ENCODE measurements around the gene RPEL1.
"Not testable (repeated sequence)": the region's sequence is repeated elsewhere in the genome, so short reads cannot be mapped to it uniquely, and the experiment has no call there.

The RPEL1 gene

DNA sequence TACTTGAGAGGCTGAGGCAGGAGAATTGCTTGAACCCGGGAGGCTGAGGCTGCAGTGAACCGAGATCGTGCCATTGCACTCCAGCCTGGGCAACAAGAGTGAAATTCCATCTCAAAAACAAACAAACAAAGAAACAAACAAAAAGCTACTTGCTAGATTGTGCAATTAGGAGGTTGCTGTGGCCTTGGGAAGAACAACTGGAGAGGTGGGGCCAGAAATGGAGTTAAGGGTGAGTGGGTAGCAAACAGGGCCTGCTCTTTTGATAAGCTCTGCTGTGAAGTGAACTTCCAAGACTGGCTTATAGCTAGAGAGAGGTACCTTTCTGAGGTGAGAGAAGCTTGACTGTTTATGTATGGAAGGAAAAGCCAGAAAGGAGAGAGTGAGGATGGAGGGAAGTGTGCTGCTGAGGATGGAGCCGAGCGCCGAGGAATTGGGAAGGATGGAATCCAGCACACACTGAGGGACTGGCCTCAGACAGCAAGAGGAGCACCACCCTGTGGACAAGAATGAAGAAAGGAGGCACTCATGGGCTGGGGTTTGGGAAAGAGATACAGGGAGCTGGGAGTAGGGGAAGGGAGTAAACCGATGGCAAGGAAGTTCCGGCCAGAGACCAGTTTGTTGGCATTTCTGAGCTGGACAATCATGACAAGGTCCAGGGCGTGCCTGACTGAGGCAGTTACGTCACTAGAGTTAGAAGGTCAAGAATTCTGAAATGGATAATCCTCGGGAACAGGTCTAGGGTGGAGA is 7.0 kb upstream of the RPEL1 start:
- DNase-seq: no peak

DNA sequence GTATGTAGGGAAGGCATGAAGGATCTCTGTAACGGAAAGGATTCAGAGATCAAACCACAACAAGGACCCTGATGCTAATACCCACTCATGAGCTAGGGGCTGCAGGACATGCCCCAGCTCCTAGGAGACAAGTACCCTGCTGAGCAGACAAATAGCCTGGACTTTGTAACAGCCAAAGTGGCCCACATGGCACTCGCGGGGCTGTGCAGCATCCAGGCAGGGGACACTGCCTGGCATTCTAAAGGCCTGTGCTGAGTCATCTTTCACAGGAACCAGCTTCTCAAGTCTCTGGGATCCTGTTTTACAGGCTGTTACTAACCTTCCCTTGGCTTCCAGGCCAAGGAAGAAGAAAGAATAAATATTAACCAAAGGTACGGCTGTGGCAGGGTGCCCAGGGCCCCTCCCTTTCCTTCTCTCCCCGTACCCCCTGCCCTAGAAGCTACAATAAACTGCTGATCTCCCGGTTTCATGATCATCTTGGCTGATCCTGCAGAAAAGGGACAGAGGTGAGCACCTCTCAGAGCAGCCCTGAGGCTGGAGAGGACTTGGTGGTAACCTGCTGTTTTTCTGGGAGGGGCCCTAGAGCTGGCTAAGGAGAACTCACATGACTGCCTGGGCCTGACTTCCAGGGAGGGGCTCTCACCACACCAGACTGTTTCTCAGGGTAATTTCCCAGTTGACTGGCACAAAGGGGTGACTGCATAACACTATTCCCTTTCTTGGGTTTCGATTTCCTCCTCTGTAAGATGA is 4.2 kb upstream of the RPEL1 start:
- peak; percentile 91 to 97 for DNase-seq

DNA sequence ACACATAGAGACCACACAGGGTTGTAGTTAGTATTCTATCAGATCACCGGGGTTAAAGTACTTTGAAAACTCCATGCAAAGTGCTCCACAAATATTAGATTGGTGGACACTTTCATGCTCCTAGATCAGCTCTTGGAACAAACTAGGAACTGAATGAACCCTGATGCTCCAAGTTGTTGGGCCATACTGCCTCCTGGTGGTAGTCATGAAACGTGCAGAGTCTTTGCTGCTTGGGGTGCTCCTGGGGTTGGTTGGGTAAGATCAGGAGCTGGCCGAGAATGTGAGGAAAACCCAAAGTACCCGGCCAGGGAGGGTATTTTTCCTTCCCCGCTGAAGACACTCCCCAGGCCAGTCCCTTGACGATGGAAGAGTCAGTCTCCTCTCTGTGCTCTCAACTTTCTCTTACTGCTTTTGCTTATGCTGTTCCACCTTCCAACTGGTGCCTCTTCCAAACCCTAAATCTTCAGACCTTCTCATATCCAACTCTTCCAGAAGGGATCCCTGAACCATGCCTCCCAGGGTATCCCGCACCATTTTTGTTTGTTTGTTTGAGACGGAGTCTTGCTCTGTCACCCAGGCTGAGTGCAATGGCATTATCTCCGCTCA is 918 bp upstream of the RPEL1 start:
- DNase-seq: peak; percentile 79 to 96

DNA sequence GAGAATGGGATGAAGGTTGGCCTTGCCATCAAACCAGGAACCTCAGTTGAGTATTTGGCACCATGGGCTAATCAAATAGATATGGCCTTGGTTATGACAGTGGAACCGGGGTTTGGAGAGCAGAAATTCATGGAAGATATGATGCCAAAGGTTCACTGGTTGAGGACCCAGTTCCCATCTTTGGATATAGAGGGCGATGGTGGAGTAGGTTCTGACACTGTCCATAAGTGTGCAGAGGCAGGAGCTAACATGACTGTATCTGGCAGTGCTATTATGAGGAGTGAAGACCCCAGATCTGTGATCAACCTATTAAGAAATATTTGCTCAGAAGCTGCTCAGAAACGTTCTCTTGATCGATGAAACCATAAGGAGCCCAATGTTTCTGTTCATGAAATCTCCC is 637 bp downstream of the RPEL1 start:
- DNase-seq: no peak

DNA sequence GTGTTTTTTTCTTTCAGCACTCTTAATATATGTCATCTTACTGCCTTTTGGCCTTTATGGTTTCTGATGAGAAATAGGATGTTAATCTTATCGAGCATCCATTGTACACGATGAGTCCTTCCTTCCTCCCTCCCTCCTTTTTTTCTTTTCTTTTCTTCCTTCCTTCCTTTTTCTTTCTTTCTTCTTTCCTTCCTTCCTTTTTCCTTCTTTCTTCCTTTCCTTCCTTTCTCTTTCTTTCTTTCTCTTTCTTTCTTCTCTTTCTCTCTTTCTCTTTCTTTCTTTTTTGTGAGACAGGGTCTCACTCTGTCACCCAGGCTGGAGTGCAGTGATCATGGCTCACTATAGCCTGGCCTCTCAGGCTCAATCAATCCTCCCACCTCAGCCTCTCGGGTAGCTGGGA is 8.4 kb downstream of the RPEL1 start:
- DNase-seq: no peak

DNA sequence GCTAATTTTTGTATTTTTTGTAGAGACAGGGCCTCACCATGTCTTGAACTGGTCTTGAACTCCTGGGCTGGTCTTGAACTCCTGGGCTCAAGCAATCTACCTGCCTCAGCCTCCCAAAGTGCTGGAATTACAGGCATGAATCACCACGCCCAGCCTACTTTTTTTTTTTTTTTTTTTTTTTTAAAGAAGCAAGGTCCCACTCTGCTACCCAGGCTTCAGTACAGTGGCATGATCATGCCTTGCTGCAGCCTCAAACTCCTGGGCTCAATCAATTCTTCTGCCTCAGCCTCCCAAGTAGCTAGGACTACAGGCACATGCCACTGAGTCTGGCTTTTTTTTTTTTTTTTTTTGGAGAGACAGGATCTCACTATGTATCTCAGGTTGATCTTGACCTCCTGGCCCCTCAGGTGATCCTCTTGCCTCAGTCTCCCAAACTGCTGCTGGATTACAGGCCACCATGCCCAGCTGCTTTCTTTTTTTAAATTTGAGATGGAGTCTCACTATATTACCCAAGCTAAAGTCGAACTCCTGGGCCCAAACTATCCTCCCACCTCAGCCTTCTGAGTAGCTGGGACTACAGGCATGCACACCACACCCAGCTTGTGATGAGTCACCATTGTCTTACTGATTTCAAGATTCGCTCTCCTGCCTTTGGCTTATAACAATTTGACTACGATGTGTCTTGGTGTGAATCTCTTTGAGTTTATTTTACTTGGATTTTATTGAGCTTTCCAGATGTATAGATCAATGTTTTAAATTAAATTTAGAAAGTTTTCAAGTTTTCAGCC is 9.0 kb downstream of the RPEL1 start:
- DNase-seq: no peak

DNA sequence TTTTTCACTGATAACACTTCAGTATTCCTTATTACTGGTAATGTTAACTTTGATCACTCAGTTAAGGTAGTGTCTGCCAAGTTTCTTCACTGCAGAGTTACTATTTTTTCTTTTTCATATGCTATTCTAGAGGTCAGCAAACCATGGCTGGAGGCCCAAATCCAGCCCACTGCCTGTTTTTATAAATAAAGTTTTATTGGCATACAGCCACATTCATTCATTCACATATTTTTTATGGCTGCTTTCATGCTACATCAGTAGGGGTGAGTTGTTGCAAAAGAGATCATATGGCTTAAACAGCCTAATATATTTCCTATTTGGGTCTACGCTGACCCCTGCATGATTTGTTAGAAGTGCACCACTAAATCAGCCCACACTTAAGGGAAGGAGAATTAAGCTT is 10.9 kb downstream of the RPEL1 start:
- DNase-seq: no peak

DNA sequence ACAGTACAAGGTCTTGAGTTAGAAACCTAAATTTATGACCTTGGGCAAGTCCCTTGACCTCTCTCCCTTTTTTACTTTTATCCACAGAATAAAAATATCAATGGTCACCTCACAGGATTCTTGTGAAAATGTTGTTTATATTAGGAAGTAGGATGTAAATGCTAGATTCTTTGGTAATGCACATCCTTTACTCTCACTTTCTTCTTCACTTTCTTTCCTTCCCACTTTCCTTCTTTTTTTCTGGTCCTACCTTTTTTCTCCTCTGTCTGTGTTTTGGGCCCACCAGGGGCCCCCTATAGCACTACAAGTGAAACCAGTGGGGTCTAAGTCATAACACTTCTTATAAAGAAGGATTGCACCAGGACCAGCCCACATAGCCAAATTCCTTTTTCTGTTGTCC is 12.1 kb downstream of the RPEL1 start:
- no peak for DNase-seq

DNA sequence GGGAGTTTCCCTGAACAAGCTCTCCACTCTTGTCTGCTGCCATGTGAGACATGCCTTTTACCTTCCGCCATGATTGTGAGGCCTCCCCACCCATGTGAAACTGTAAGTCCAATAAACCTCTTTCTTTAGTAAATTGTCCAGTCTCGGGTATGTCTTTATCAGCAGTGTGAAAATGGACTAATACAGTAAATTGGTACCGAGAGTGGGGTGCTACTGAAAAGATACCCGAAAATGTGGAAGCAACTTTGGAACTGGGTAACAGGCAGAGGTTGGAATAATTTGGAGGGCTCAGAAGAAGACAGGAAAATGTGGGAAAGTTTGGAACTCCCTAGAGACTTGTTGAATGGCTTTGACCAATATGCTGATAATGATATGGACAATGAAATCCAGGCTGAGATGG is 13.2 kb downstream of the RPEL1 start:
- DNase-seq: not testable (repeated sequence)

DNA sequence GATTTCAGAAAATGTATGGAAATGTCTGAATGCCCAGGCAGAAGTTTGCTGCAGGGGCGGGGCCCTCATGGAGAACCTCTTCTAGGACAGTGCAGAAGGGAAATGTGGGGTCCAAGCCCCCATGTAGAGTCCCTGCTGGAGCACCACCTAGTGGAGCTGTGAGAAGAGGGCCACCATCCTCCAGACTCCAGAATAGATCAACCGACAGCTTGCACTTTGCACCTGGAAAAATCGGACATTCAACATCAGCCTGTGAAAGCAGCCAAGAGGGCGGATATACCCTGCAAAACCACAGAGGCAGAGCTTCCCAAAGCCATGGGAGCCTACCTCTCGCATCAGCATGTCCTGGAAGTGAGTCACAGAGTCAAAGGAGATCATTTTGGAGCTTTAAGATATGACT is 14.3 kb downstream of the RPEL1 start:
- no peak for DNase-seq

DNA sequence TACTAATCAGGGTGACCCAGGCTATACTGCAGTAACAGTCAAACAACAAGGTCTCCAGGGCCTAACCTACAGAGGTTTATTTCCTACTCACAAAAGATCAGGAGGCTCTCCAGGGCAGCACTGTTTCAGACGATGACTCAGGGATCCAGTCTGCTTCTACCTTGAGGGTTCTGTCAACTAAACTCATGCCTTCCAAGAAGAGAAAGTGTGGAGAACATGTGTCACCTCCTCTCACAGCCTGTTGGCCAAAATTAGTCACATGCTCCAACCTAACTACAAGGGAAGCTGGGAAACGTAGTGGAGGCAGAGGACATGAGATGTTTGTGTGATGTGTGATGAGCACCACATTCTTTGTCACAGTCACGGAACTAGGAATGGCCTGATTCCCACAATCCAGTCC is 16.5 kb downstream of the RPEL1 start:
- DNase-seq: no peak

DNA sequence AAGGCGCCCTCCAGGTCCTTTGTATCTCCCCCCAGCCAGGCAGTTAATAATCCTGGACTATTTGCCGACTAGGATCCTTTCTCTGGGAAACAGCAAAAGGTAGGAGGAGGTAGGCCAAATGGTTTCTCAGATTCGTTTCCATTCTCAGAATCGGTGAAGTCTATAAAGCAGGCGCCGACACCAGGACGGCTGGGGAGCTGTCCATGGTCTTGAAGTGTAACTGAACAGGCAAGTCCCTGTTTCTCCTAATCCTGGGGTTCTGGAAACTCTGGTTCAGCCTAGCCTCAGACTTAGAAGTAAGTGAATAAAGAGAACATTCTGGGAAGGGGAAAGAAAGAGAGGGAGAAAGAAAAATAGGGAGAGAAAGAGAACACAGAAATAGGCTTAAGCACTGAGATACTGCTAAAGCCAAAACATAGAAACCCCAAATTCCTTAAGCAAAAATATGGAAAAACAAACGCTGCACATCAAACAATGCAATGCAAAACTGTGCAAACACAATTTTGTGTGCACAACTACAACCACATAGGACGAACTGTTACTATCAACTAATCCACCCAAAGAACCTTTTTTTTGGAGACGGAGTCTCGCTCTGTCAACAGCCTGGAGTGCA is 20.1 kb downstream of the RPEL1 start:
- peak; percentile 25 to 59 for DNase-seq

DNA sequence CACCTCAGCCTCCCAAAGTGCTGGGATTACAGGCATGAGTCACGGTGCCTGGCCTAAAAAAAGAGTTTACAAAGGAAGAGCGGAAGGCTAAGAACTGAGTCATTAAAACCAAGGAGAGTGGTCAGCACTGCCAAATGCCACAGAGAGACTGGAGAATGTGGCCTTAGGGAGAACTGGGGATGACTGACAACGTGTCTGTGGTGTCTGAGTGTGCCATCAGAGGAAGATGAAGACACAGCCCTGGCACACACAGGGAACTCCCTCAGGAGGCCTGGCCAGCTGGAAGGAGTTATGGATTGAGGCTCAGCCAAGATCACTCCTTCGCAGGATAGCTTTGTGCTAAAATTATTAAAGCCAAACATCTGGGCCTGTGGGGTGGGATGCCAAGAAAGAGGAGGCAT is 27.4 kb downstream of the RPEL1 start:
- no peak for DNase-seq

DNA sequence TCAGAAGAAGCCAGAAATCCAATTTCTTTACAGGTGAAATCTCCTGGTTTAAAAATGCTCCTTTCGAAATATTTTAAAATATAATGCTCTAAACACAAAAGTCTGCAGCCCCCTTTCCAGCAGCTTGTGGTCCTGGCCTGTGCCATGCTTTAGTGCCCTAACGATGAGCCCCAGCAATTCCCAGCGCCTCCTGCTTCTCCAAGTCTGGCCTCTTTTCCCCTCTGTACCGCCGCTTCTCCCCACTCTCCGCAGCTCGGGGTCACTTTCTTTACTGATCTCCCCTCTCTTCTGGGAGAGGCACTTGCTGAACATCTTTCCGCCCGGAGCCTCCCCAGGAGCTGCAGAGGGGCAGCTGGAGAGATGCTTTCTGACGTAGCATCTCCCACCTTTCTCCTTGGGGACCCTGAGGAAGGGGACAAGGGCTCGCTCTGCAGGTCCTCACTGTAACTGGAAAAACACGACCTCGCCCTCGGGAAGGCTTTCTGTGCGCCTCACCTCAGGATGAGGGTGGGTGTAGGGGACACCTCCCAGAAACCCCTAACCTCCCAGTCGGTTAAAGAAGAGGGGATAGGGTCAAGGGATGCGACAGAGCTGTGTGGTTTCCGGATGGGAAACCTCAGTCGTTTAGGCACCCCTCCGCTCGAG is 30.7 kb downstream of the RPEL1 start:
- no peak for DNase-seq

DNA sequence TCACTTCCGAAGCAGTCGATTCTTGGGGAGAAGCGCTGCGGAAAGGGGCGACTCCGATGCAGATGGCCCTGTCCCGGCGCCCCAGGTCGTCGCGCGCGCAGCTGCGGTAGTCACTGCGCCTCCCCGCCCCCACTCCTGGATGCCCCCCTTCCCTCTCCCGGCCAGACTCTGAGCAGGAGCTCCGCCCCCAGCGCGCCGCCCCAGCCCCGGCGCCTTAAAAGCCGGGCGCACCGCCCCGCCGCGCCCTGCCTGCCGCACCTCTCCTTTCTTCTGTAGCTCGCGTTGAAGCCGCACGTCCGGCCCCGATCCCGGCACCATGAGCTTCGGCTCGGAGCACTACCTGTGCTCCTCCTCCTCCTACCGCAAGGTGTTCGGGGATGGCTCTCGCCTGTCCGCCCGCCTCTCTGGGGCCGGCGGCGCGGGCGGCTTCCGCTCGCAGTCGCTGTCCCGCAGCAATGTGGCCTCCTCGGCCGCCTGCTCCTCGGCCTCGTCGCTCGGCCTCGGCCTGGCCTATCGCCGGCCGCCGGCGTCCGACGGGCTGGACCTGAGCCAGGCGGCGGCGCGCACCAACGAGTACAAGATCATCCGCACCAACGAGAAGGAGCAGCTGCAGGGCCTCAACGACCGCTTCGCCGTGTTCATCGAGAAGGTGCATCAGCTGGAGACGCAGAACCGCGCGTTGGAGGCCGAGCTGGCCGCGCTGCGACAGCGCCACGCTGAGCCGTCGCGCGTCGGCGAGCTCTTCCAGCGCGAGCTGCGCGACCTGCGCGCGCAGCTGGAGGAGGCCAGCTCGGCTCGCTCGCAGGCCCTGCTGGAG is 31.4 kb downstream of the RPEL1 start, which contains the start of gene INA:
TSS of gene INA (plus strand) at position 243 of the 817 bp plus-strand sequence. CDS start at position 317, 74 bp downstream.
- no peak for DNase-seq

DNA sequence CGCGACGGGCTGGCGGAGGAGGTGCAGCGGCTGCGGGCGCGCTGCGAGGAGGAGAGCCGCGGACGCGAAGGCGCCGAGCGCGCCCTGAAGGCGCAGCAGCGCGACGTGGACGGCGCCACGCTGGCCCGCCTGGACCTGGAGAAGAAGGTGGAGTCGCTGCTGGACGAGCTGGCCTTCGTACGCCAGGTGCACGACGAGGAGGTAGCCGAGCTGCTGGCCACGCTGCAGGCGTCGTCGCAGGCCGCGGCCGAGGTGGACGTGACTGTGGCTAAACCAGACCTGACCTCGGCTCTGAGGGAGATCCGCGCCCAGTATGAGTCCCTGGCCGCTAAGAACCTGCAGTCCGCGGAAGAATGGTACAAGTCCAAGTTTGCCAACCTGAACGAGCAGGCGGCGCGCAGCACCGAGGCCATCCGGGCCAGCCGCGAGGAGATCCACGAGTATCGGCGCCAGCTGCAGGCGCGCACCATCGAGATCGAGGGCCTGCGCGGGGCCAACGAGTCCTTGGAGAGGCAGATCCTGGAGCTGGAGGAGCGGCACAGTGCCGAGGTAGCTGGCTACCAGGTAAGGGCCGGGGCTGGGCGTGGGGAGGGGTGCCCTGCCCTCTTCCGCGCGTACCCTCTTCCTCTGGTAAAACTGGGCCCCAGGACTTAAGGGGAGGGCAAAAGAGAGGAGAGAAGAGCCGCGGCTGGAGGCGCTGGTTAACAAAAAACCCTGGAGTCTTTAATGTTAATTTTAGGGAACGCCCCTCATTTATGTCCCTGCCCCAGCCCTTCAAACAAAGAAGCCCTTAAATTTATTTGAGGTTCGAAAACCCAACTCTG is 32.2 kb downstream of the RPEL1 start:
- DNase-seq: no peak

DNA sequence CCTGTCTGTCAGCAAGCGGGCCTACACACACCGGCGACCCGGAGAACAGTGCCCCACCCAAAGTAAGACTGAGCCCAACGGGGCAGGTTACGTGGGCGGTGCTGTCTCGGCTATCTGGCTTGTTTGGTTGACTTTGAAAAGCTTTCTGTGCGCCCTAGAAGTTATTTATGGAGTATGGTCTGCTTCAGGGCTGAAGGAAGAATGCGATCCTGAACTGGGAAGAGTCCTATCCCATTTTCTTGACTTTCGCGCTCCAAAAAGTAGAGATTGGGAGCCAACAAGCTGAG is 32.8 kb downstream of the RPEL1 start:
- DNase-seq: no peak

DNA sequence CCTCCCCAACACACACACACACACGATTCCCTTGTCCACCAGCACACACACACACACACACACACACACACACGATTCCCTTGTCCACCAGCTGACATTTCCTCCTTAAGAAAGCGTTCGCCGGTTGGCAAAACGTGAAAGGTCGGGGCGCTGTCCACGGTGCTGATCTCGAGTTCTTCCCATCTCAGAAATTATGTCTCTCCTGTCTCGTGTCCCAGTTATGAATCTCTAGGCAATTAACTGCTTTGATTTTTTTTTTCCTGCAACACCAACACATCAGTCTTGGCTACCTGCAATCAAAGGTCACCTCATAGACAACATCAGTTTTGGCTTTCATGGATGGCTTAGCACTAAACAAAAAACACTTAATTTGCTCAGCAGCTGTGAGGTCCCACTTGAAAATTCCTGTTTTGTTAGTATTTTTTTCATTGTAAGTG is 33.2 kb downstream of the RPEL1 start:
- DNase-seq: peak; percentile 14 to 69

DNA sequence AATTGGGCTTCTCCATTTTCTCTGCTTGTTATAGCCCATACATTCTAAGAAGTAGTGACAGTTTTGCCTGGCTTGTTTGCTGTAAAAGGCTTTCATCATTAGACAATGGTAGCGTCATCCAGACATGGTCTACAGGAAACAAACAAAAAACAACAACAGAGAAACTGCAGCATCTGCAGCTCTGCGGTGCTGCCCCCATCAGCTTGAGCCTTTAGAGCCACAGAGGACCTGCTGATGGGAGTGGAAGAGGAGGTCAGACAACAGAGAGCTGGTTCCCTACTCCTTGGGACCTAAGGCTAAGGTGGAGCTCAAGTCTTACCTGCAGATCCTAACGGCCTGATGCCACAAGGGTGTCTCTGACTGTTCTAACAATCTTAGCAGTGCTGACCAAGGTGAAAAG is 34.3 kb downstream of the RPEL1 start:
- DNase-seq: no peak

DNA sequence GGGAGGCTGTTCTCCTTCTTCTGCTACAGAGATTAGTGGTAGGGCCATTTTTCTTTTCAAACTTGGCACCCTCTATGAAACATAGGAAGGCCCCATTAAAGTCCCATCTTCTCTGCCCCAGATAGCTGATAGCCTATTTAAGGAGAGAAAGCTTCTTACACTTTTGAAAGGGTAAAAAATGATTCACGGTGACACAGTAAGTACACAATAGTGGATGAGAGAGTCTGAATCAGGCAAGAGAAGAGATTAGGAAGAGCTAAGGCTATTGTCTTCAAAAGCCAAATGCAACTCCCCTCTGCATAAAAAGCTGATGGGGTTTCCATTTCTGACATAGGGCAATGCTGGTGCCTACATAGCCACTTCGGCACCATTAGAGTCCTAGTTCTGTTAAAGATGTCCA is 34.8 kb downstream of the RPEL1 start:
- DNase-seq: no peak

DNA sequence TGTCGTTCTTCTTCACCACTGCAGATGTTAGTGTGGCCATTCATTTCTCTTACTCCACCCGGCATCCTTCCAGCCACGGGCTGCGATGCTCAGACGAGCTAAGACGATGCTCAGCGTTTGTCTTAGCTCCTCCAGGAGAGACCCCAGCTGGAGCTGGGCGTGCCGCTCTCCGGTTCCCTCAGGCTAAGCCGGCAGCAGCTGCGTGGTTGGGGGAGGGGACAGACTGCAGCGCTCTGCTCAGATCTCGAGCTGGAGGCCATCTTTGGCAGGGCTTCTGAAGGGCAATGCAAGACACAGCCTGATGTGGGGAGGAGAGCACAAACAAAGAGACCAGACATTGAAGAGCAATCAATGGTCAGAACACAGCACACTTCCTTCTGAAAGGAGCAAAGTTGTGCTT is 36.1 kb downstream of the RPEL1 start:
- no peak for DNase-seq

Data from inflammatory macrophage treated with lipopolysaccharide for 1 hour (primary cell).